SIG-M5 treated with dmso at 0.1 percent for 504 hours (cell line): Measurements from ENCODE around the gene IRF2.
"Not testable (repeated sequence)": the region's sequence is repeated elsewhere in the genome, so short reads cannot be mapped to it uniquely, and the experiment has no call there.

ENCODE experiments used
- DNase-seq: peaks from one replicate; lab custom pipeline; 2025; ENCODE audit not compliant: unreplicated experiment; lab: John Stamatoyannopoulos, UW

Gene IRF2

GRCh38 chr4:184349283-184350039 lies 124.9 kb downstream of the IRF2 start:
- no peak for DNase-seq

DNA sequence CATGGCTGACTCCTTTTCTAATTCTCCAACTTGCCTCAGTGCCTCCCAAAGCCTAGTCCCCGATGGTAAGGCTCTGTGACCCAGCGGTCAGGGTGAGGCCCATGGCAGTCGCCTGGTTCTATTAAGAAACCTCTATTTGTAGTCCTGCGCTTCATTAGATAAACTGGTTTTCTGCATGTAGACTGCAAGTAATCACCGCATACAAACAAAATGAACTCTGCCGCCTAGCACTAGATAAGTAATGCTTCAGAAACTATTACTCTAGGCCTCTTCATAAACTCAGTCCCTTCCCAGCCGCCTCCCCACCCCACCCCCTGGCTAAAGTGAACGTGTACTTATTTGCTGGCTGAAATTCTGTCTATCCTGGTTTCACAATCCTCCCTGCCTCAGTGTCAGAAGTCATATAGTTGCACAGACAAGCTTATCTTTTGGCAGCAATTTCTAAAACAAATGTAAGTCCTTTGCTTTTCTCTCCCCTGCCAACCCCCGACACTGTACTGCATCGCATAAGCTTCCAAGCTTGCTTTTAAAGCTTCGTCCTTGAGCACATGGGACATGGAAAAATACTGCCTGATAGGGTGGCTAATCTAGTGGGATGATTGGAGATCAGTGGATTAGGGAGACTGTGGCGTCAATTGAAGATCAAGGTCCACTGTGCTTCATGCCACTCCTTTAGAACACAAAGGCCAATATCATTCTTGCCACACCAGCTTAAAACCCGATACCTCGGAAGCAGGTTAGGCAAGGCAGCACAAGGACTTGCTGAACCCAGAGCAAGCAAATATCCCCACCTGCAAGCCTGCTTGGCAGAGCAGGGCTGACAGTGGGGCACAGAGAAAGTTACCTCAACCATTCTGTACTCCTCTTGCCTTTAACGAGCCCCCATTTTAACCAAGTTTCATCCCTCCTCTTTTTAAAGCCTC lies 125.8 kb downstream of the IRF2 start:
- peak; percentile 32 for DNase-seq

GRCh38 chr4:184347251-184348239 lies 126.8 kb downstream of the IRF2 start:
- DNase-seq, result peak; percentile 91

DNA sequence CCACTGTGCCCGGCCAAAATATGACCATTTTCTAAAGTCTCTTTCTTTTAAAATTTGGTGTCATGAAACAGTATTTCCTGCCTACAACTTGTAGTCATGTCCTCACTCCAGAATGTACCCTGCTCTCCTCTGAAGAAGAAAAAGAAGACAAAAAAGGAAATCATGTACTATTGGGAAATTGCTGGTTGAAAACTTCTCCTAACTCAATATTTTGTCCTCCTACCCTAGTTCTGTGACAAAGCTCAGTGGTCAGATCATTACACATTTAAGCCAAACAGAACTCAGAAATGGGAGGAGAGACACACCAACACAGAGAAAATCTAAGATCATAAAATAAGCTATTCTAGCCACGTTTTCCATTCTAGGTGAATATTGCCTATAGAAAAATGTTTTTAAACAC lies 127.7 kb downstream of the IRF2 start:
- DNase-seq, result peak; percentile 68

- not testable (repeated sequence) for DNase-seq
Observed at GRCh38 chr4:184346273-184346672, 128.1 kb downstream of the IRF2 start.

GRCh38 chr4:184345573-184345922 lies 128.8 kb downstream of the IRF2 start:
- peak; percentile 62 for DNase-seq

- no peak for DNase-seq
Observed at GRCh38 chr4:184344899-184345572, 129.3 kb downstream of the IRF2 start.

- DNase-seq, result no peak
Observed at GRCh38 chr4:184344435-184344834, 129.9 kb downstream of the IRF2 start.

DNA sequence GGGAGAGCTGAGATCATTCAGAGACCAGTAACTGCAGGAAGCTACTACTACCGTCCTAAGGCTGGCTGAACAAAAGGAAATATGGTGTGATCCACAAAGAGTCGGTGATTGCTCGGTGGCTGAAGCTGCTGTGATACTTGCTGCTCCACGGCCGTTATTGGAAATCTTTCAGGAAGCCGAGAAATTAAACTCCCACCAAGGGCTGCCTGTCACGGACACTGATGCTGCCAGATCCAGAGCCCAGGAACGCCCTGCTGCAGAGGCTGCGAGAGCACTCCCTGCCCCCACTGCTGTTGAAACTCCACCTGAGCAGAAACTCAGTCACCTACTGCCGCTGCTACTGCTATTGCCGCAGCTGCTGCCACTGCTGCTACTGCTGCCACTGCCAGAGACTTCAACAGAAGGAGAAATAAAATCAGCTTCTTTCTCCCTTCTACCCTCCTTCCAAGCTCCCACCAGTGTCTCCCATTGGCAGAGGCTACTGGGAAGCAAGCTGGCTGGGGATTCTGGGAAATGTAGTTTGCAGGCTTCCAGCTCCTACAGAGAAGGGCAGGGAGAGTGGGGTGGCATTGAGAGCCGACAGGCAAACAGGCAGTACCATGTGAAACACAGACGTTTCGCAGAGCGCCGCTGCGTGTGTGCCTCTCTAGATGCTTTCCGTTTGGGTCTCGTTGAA lies 130.7 kb downstream of the IRF2 start:
- DNase-seq, result peak; percentile 59

GRCh38 chr4:184342857-184343237 lies 131.5 kb downstream of the IRF2 start:
- not testable (repeated sequence) for DNase-seq

DNA sequence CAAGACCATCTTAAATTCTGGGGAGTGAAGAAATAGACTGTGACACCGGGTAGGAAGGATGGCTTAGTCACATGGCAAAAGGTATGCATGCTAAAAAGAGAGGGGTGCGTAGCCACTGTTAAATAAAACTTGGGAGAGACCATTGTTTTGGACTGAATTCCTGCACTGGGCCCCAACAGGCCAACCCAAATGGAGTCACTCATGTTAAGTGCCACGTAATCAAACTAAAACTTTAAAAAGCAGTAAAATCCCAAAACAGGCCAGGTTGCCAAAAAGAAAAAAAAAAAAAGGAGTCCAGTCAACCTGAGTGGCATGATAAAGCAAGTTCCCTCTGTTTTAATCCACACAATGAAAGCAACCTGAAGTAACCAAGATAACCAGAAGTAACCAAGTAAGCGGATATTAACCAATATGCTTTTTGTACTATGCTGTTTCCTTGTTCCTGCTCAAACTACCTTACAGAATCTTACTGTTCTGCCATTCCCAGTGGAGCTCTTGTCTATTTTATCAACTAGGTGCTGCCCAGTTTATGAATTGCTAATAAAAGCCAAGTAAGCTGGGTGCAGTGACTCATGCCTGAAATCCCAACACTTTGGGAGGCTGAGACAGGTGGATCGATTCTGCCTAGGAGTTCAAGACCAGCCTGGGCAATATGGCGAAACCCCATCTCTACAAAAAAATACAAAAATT lies 132.0 kb downstream of the IRF2 start:
- DNase-seq, result no peak

DNA sequence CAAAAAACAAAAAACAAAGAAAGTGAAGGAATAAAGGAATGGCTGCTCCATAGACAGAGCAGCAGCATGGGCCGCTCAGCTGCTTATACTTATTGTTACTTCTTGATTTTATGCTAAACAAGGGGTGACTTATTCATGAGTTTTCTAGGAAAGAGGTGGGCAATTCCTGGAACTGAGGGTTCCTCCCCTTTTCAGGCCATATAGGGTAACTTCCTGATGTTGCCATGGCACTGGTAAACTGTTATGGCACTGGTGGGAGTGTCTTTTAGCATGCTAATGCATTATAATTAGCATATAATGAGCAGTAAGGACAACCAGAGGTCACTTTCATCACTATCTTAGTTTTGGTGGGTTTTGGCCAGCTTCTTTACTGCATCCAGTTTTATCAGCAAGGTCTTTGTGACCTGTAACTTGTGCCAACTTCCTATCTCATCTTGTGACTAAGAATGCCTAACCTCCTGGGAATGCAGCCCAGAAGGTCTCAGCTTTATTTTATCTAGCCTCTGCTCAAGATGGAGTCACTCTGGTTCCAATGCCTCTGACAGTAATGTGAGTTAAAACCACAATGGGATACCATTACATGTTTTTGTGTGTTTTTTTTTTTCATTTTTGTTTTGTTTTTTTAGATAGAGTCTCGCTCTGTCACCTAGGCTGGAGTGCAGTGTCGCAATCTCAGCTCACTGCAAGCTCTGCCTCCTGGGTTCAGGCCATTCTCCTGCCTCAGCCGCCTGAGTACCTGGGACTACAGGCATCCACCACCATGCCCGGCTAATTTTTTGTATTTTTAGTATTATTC lies 134.8 kb downstream of the IRF2 start:
- not testable (repeated sequence) for DNase-seq

GRCh38 chr4:184337907-184338306 lies 136.4 kb downstream of the IRF2 start:
- DNase-seq, result no peak
